Panc1 (cell line): Measurements from ENCODE around the gene GPHN. TPM values are rescaled to one million over a fixed set of nuclear protein-coding genes. Genes with fewer than 3 reads are reported as not detected.

Experiments
- ATAC-seq: fragments of 200-7000 bp; cut with Tn5 transposase; 2 replicates; pipeline ENCODE4 v1.9.1; 2020; ENCODE audit warnings: mild to moderate bottlenecking, moderate library complexity
- BruUV-seq: library from RNA; stranded (reverse); fragments of 400-500 nt; replicated peaks from 2 replicates; lab custom pipeline; 2021; lab: Mats Ljungman, UMichigan
- CTCF ChIA-PET: fragments of 300-600 bp; sonication (Branson Sonifier 250); formaldehyde crosslinking; loops from one replicate; lab custom pipeline; 2022; ENCODE audit warnings: antibody characterized with exemption; lab: Charles Lee
- POLR2A ChIA-PET: fragments of 300-600 bp; sonication (Branson Sonifier 250); formaldehyde crosslinking; loops from one replicate; lab custom pipeline; 2022; ENCODE audit warnings: antibody characterized with exemption; lab: Charles Lee
- DNase-seq: peaks from one replicate; pipeline ENCODE4 v3.0.0-alpha.2; 2010; ENCODE audit warnings: low read depth, low spot score
- H3K27ac ChIP-seq: 2 replicates; pipeline ENCODE4 v1.5.1; 2011; ENCODE audit warnings: mild to moderate bottlenecking, low read length, inconsistent platforms
- H3K27me3 ChIP-seq: fragments of 200-500 bp; sonication (Bioruptor generic); 2 replicates; pipeline ENCODE4 v1.6.0; 2014; ENCODE audit warnings: low read length, inconsistent platforms; ENCODE audit not compliant: control insufficient read depth, insufficient read depth
- H3K36me3 ChIP-seq: fragments of 200-500 bp; sonication (Bioruptor generic); 2 replicates; pipeline ENCODE4 v1.5.1; 2014; ENCODE audit warnings: inconsistent platforms, mild to moderate bottlenecking, low read length, moderate library complexity; ENCODE audit not compliant: control insufficient read depth, insufficient read depth
- H3K4me1 ChIP-seq: 2 replicates; pipeline ENCODE4 v1.5.1; 2011; ENCODE audit warnings: inconsistent platforms, mild to moderate bottlenecking, low read length, moderate library complexity; ENCODE audit not compliant: control insufficient read depth, insufficient read depth
- H3K4me3 ChIP-seq, 2 experiments: 2 replicates each; pipeline ENCODE4 v1.5.1; 2011 to 2012; ENCODE audit warnings: low read depth in 2 of 2, low read length in 2 of 2, mild to moderate bottlenecking in 2 of 2, inconsistent platforms in 1 of 2, moderate library complexity in 1 of 2
- H3K9me3 ChIP-seq: fragments of 200-500 bp; sonication (Bioruptor generic); 2 replicates; pipeline ENCODE4 v1.5.1; 2014; ENCODE audit warnings: low read depth, mild to moderate bottlenecking, inconsistent platforms, low read length, moderate library complexity; ENCODE audit not compliant: control insufficient read depth, insufficient read depth
- CTCF ChIP-seq: fragments of 450-650 bp; IDR thresholded peaks from 2 replicates; pipeline ENCODE4 v1.5.1; 2017; ENCODE audit warnings: mild to moderate bottlenecking
- SIN3A ChIP-seq: IDR thresholded peaks from 2 replicates; pipeline ENCODE4 v1.6.1; 2012; ENCODE audit warnings: low read depth, mild to moderate bottlenecking, low read length, moderate library complexity, borderline replicate concordance; ENCODE audit not compliant: insufficient read depth
- TCF7L2 ChIP-seq: IDR thresholded peaks from 2 replicates; pipeline ENCODE4 v1.6.1; 2011; ENCODE audit warnings: mild to moderate bottlenecking, low read depth, low read length, inconsistent platforms
- in situ Hi-C: cut with HindIII; loops from 2 replicates; pipeline ENCODE4 v1.10.0; 2016; ENCODE audit warnings: low sequenced_read_pairs, low pct_unique_long_range_greater_than_20kb
- intact Hi-C: fragments of 100-400 bp; cut with micrococcal nuclease; formaldehyde crosslinking; loops from one replicate; pipeline ENCODE4 v1.10.0; 2022; ENCODE audit not compliant: unreplicated experiment
- total RNA-seq: library from RNA; stranded (reverse); gene quantifications from one replicate; pipeline ENCODE4 v1.2.1, GENCODE V29; 2021; ENCODE audit not compliant: unreplicated experiment
- TF ChIP-seq, protein P1 (sequence below), 2 experiments: IDR thresholded peaks; 2 replicates each; pipeline ENCODE4 v1.6.1; 2011 to 2012; ENCODE audit warnings: low read depth in 2 of 2, control low read depth in 1 of 2, low read length in 1 of 2, mild to moderate bottlenecking in 1 of 2, moderate library complexity in 1 of 2; ENCODE audit not compliant: insufficient read depth in 1 of 2

Gene GPHN
- total RNA-seq, 1 experiment from 2014 or later, result 26.6 TPM

DNA sequence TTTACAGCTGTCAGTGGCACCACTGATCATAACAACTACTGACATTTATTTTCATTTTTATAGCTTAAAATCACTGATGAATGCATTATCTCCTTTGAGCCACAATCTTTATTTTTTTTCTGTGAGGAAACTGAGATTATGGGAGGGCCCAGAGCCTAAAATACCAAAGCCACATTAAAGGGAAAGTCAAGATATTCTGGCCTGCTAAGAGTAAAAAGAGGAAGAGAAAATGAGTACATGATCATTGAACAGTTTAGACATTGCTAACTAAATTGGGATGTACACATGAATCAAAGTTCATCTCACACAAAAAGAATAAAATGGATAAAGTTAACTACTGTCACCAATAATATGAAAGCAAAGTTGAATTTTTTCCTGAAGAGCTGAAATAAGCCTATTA is 510.8 kb downstream of the GPHN start:
- intact Hi-C loops, result no loop called here
- Histone ChIP-seq H3K36me3 (no peaks in the 10 kb centered on the region), H3K4me3 (no peak overlapping the region), H3K9me3 (no peaks in the 10 kb centered on the region), H3K4me1 (no peaks in the 10 kb centered on the region), H3K27ac (no peak overlapping the region), H3K27me3 (no peaks in the 10 kb centered on the region)
- BruUV-seq, result no TSS peak
- DNase-seq (no peak), ATAC-seq (no peak)
- POLR2A ChIA-PET, result no interaction called here
- CTCF ChIA-PET, result no interaction called here
- TF ChIP-seq, protein P1, sequence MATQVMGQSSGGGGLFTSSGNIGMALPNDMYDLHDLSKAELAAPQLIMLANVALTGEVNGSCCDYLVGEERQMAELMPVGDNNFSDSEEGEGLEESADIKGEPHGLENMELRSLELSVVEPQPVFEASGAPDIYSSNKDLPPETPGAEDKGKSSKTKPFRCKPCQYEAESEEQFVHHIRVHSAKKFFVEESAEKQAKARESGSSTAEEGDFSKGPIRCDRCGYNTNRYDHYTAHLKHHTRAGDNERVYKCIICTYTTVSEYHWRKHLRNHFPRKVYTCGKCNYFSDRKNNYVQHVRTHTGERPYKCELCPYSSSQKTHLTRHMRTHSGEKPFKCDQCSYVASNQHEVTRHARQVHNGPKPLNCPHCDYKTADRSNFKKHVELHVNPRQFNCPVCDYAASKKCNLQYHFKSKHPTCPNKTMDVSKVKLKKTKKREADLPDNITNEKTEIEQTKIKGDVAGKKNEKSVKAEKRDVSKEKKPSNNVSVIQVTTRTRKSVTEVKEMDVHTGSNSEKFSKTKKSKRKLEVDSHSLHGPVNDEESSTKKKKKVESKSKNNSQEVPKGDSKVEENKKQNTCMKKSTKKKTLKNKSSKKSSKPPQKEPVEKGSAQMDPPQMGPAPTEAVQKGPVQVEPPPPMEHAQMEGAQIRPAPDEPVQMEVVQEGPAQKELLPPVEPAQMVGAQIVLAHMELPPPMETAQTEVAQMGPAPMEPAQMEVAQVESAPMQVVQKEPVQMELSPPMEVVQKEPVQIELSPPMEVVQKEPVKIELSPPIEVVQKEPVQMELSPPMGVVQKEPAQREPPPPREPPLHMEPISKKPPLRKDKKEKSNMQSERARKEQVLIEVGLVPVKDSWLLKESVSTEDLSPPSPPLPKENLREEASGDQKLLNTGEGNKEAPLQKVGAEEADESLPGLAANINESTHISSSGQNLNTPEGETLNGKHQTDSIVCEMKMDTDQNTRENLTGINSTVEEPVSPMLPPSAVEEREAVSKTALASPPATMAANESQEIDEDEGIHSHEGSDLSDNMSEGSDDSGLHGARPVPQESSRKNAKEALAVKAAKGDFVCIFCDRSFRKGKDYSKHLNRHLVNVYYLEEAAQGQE (IDR thresholded peaks at IDR 0.05; ENCODE audit: insufficient read depth in 1 of 2, low read depth in 2 of 2, low read length in 1 of 2), result no peak
- TF ChIP-seq SIN3A (no peak), CTCF (no peak)
- in situ Hi-C loops, result no loop called here

GRCh38 chr14:67019796-67020195 is 511.8 kb downstream of the GPHN start:
- ChIA-PET CTCF (no interaction called here), POLR2A (no interaction called here)
- Histone ChIP-seq H3K27ac (no peak overlapping the region), H3K36me3 (no peaks in the 10 kb centered on the region), H3K4me1 (no peaks in the 10 kb centered on the region), H3K4me3 (no peak overlapping the region), H3K27me3 (no peaks in the 10 kb centered on the region), H3K9me3 (no peaks in the 10 kb centered on the region)
- ATAC-seq (no peak), DNase-seq (no peak)
- in situ Hi-C loops (no loop called here), intact Hi-C loops (no loop called here)
- no TSS peak for BruUV-seq
- TF ChIP-seq TCF7L2 (no peak), SIN3A (no peak)
- TF ChIP-seq, protein P1 (IDR thresholded peaks at IDR 0.05; ENCODE audit: insufficient read depth in 1 of 2, low read depth in 2 of 2, low read length in 1 of 2), result no peak
